Fibroblast of lung (primary cell): Measurements from ENCODE around the gene RGS8. TPM values are rescaled to one million over a fixed set of nuclear protein-coding genes. Genes with fewer than 3 reads are reported as not detected.

ENCODE experiments used
- DNase-seq, 2 donors: peaks; one replicate each; pipeline versions ENCODE4 v3.0.0 to v3.0.0-alpha.2; 2010; ENCODE audit warnings: low read depth in 2 of 2
- H2AFZ ChIP-seq: 2 replicates; pipeline ENCODE4 v1.5.1; 2012; ENCODE audit warnings: low read length, control low read depth, inconsistent platforms
- H3K27ac ChIP-seq: 2 replicates; pipeline ENCODE4 v1.5.1; 2011; ENCODE audit warnings: low read length, control low read depth; ENCODE audit not compliant: insufficient read depth
- H3K27me3 ChIP-seq: 2 replicates; pipeline ENCODE4 v1.5.1; 2011; ENCODE audit warnings: mild to moderate bottlenecking, low read length; ENCODE audit not compliant: control insufficient read depth, insufficient read depth
- H3K36me3 ChIP-seq: 2 replicates; pipeline ENCODE4 v1.5.1; 2011; ENCODE audit warnings: low read length; ENCODE audit not compliant: control insufficient read depth, insufficient read depth
- H3K4me1 ChIP-seq: 2 replicates; pipeline ENCODE4 v1.5.1; 2011; ENCODE audit warnings: low read length; ENCODE audit not compliant: control insufficient read depth, insufficient read depth; ENCODE audit errors: extremely low read depth
- H3K4me2 ChIP-seq: 2 replicates; pipeline ENCODE4 v1.5.1; 2011; ENCODE audit warnings: low read length, control low read depth; ENCODE audit not compliant: insufficient read depth; ENCODE audit errors: extremely low read depth
- H3K4me3 ChIP-seq, 4 experiments: fragments of 200-600 bp in 1 of 4; sonication (generic) in 1 of 4; replicated peaks in 1 of 4; 2 replicates each; pipeline ENCODE4 v1.5.1; 2011 to 2016; ENCODE audit warnings: low read length in 4 of 4, low read depth in 3 of 4, mild to moderate bottlenecking in 3 of 4, control low read depth in 2 of 4, inconsistent platforms in 1 of 4, mixed read lengths in 1 of 4; ENCODE audit not compliant: insufficient read depth in 1 of 4; ENCODE audit errors: control extremely low read depth in 1 of 4
- H3K79me2 ChIP-seq: 2 replicates; pipeline ENCODE4 v1.5.1; 2012; ENCODE audit warnings: mild to moderate bottlenecking, low read length, inconsistent platforms; ENCODE audit not compliant: control insufficient read depth, insufficient read depth
- H3K9ac ChIP-seq: 2 replicates; pipeline ENCODE4 v1.5.1; 2011; ENCODE audit warnings: mild to moderate bottlenecking, low read length, control low read depth; ENCODE audit not compliant: insufficient read depth
- H3K9me3 ChIP-seq: 2 replicates; pipeline ENCODE4 v1.5.1; 2012; ENCODE audit warnings: low read depth, low read length; ENCODE audit not compliant: control insufficient read depth, insufficient read depth
- H4K20me1 ChIP-seq: 2 replicates; pipeline ENCODE4 v1.5.1; 2011; ENCODE audit warnings: low read length; ENCODE audit not compliant: control insufficient read depth, insufficient read depth; ENCODE audit errors: extremely low read depth
- EZH2 ChIP-seq: IDR thresholded peaks from 2 replicates; pipeline ENCODE4 v1.5.1; 2012; ENCODE audit warnings: low read length, control low read depth, mild to moderate bottlenecking; ENCODE audit errors: missing control alignments
- polyA plus RNA-seq, 2 donors: library from polyadenylated mRNA; depleted of rRNA in 1 of 2; stranded (reverse) in 1 of 2; unstranded in 1 of 2; fragments of >200 nt; gene quantifications; 2 replicates each; pipeline ENCODE4 v1.2.1, GENCODE V29; 2011 to 2012; ENCODE audit warnings: missing spikeins in 1 of 2
- total RNA-seq: library from RNA; depleted of rRNA; stranded (reverse); fragments of >200 nt; gene quantifications from 2 replicates; pipeline ENCODE4 v1.2.1, GENCODE V29; 2014
- TF ChIP-seq, protein P1 (sequence below), 2 donors: IDR thresholded peaks in 1 of 2; conservative IDR thresholded peaks in 1 of 2; 1 replicate in 1 of 2; 2 replicates in 1 of 2; pipeline ENCODE4 v1.5.1; 2011 to 2012; ENCODE audit warnings: low read length in 2 of 2, control low read depth in 1 of 2, inconsistent platforms in 1 of 2, low read depth in 1 of 2, mild to moderate bottlenecking in 1 of 2

RGS8 gene
- total and polyA plus RNA-seq, 2 donors (not counting 1 experiment from before 2014, with no cell fraction given), result not detected

DNA sequence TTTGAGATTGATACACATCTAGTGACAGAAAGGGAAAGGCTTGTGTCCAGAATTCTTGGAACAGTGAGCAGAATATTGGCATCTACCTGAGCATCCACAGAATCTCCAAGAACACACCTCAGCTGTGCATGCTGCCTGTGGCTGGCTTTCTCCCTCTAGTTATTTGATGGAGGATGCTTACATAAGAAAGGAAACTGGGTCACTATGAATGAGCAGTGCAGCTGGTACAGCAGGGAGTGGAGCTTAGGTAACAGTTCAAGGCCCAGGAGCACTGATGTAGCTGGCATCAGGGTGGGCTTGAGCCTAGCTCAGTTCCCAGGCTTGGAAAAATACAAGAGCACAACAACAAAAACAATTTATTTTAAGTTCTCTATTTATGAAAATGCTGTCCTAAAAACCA is 26.3 kb downstream of the RGS8 start:
- TF ChIP-seq, protein P1, sequence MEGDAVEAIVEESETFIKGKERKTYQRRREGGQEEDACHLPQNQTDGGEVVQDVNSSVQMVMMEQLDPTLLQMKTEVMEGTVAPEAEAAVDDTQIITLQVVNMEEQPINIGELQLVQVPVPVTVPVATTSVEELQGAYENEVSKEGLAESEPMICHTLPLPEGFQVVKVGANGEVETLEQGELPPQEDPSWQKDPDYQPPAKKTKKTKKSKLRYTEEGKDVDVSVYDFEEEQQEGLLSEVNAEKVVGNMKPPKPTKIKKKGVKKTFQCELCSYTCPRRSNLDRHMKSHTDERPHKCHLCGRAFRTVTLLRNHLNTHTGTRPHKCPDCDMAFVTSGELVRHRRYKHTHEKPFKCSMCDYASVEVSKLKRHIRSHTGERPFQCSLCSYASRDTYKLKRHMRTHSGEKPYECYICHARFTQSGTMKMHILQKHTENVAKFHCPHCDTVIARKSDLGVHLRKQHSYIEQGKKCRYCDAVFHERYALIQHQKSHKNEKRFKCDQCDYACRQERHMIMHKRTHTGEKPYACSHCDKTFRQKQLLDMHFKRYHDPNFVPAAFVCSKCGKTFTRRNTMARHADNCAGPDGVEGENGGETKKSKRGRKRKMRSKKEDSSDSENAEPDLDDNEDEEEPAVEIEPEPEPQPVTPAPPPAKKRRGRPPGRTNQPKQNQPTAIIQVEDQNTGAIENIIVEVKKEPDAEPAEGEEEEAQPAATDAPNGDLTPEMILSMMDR (conservative IDR thresholded peaks at IDR 0.05 in 1 of 2, IDR thresholded peaks at IDR 0.05 in 1 of 2; ENCODE audit: low read depth in 1 of 2, low read length in 2 of 2), result no peak
- no peak for TF ChIP-seq EZH2
- Histone ChIP-seq H3K27ac (no peak overlapping the region), H3K4me2 (no peak overlapping the region), H2AFZ (no peak overlapping the region), H4K20me1 (no peaks in the 10 kb centered on the region), H3K79me2 (no peaks in the 10 kb centered on the region), H3K36me3 (no peaks in the 10 kb centered on the region), H3K9ac (no peak overlapping the region), H3K9me3 (no peaks in the 10 kb centered on the region), H3K27me3 (no peaks in the 10 kb centered on the region), H3K4me1 (no peaks in the 10 kb centered on the region), H3K4me3 (no peak overlapping the region)
- DNase-seq, result no peak

DNA sequence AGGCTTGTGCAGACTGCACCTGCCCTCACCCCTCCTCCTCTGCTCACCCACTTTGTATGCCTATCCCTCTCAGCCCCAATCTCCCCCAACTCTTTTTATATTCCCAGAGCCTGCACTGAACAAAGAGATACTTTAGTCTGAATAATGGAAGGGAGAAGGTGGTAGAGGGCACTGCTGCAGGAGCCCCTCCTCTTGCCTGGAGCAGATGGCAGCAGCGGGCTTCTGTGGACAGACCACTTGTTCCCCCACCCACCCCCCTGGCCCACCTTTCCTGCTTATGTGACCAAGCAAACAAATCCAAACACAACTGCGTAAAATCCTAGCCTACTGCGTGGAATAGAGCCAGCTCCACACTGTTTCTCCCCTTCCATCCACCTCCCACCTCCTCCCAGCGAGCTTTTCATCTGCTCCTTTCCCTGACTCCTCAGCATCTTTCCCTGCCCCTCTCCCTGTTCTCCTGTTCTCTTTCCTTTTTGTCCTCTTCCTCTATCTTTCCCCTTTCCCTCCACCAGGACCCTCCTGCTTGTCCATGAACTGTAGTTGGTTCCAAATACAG is 27.5 kb downstream of the RGS8 start:
- Histone ChIP-seq H3K4me2 (no peak overlapping the region), H3K4me1 (no peaks in the 10 kb centered on the region), H2AFZ (no peak overlapping the region), H3K9me3 (no peaks in the 10 kb centered on the region), H4K20me1 (no peaks in the 10 kb centered on the region), H3K9ac (no peak overlapping the region), H3K27me3 (no peaks in the 10 kb centered on the region), H3K79me2 (no peaks in the 10 kb centered on the region), H3K4me3 (no peak overlapping the region), H3K36me3 (no peaks in the 10 kb centered on the region), H3K27ac (no peak overlapping the region)
- no peak for TF ChIP-seq EZH2
- TF ChIP-seq, protein P1 (conservative IDR thresholded peaks at IDR 0.05 in 1 of 2, IDR thresholded peaks at IDR 0.05 in 1 of 2; ENCODE audit: low read depth in 1 of 2, low read length in 2 of 2), result no peak
- DNase-seq, result no peak

DNA sequence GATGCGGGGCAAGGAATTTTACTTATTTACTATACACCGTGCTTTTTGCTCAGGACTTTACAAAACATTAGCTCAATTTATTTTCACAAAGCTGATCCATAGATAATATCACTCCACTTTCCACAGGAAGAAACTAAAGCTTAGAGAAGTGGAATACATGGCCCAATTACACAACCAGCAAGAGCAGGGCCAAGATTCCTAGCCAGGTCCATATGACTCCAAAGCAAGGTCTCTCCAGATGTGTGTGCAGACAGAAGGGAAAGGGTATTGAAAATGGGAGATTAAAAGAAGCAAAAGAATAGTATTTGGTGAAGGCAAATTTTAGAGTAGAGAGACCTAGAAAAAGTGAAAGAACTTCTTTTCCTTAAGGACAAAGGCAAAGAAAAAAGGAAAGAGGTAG is 30.4 kb downstream of the RGS8 start:
- Histone ChIP-seq H3K9me3 (no peaks in the 10 kb centered on the region), H4K20me1 (no peaks in the 10 kb centered on the region), H3K27ac (no peak overlapping the region), H3K79me2 (no peaks in the 10 kb centered on the region), H3K4me2 (no peak overlapping the region), H3K4me3 (no peak overlapping the region), H2AFZ (no peak overlapping the region), H3K27me3 (no peaks in the 10 kb centered on the region), H3K9ac (no peak overlapping the region), H3K36me3 (no peaks in the 10 kb centered on the region), H3K4me1 (no peaks in the 10 kb centered on the region)
- DNase-seq, result no peak
- no peak for TF ChIP-seq EZH2
- TF ChIP-seq, protein P1 (conservative IDR thresholded peaks at IDR 0.05 in 1 of 2, IDR thresholded peaks at IDR 0.05 in 1 of 2; ENCODE audit: low read depth in 1 of 2, low read length in 2 of 2), result no peak
